HepG2 (cell line): ENCODE measurements around the gene USB1. TPM values are rescaled to one million over a fixed set of nuclear protein-coding genes. Genes with fewer than 3 reads are reported as not detected.
A peak's percentile ranks its signal among the peaks of the same experiment; 100 is the strongest.

Experiments used
- ATAC-seq: fragments of 200-7000 bp; cut with Tn5 transposase; 3 replicates; pipeline ENCODE4 v1.9.1; 2020; ENCODE audit warnings: mild to moderate bottlenecking, moderate library complexity
- BruUV-seq: library from RNA; stranded (reverse); fragments of 400-500 nt; replicated peaks from 2 replicates; lab custom pipeline; 2021; lab: Mats Ljungman, UMichigan
- CTCF ChIA-PET: fragments of 300-600 bp; formaldehyde crosslinking; extraction: SDS; loops from one replicate; lab custom pipeline; 2021; ENCODE audit warnings: low total read pairs, inconsistent platforms, low intra/inter-chr PET ratio; lab: Yijun Ruan, JAX
- POLR2A ChIA-PET: fragments of 350-600 bp; sonication (Branson Sonifier 250); formaldehyde crosslinking; loops from one replicate; lab custom pipeline; 2020; ENCODE audit warnings: antibody characterized with exemption, inconsistent platforms; lab: Yijun Ruan, JAX
- DNase-seq: peaks from one replicate; pipeline ENCODE4 v3.0.0-alpha.2; 2015; ENCODE audit warnings: low spot score
- FAIRE-seq: peaks from 3 replicates; lab custom pipeline; 2011; peaks lifted over from hg19 to GRCh38; lab: Jason Lieb, UNC
- H2AFZ ChIP-seq: one replicate; pipeline ENCODE4 v1.6.1; 2011; ENCODE audit warnings: low read length, inconsistent platforms
- H3K27ac ChIP-seq: fragments of 300-600 bp; 3 replicates; pipeline ENCODE4 v1.8.0; 2011; ENCODE audit warnings: mixed run types, mild to moderate bottlenecking, mixed read lengths, low read length, inconsistent platforms; ENCODE audit not compliant: insufficient read depth; ENCODE audit errors: extremely low read length
- H3K27me3 ChIP-seq, 2 experiments: fragments of 200-600 bp in 1 of 2; 2 replicates in 1 of 2; 3 replicates in 1 of 2; pipeline versions ENCODE4 v1.6.0 to v1.8.0; 2011; ENCODE audit warnings: low read length in 2 of 2, mild to moderate bottlenecking in 2 of 2, moderate library complexity in 2 of 2, inconsistent platforms in 1 of 2; ENCODE audit not compliant: insufficient read depth in 2 of 2, control insufficient read depth in 1 of 2
- H3K36me3 ChIP-seq, 2 experiments: fragments of 200-600 bp in 1 of 2; replicated peaks in 1 of 2; 2 replicates in 1 of 2; 3 replicates in 1 of 2; pipeline versions ENCODE4 v1.5.1 to v1.8.0; 2011; ENCODE audit warnings: low read length in 2 of 2, inconsistent platforms in 1 of 2; ENCODE audit not compliant: insufficient read depth in 2 of 2, control insufficient read depth in 1 of 2
- H3K4me1 ChIP-seq: 2 replicates; pipeline ENCODE4 v1.5.1; 2012; ENCODE audit warnings: low read length, inconsistent platforms; ENCODE audit not compliant: insufficient read depth
- H3K4me2 ChIP-seq: 2 replicates; pipeline ENCODE4 v1.6.0; 2011; ENCODE audit warnings: low read depth, low read length, inconsistent platforms
- H3K4me3 ChIP-seq, 3 experiments: fragments of 200-600 bp in 1 of 3; sonication (generic), shearing (Covaris generic) in 1 of 3; replicated peaks in 1 of 3; 2 replicates each; pipeline ENCODE4 v1.5.1; 2011 to 2016; ENCODE audit warnings: low read length in 3 of 3, inconsistent platforms in 2 of 3, low read depth in 2 of 3, mild to moderate bottlenecking in 2 of 3, control low read depth in 1 of 3, mixed read lengths in 1 of 3; ENCODE audit not compliant: insufficient read depth in 1 of 3
- H3K79me2 ChIP-seq: one replicate; pipeline ENCODE4 v1.6.1; 2011; ENCODE audit warnings: low read length, inconsistent platforms; ENCODE audit not compliant: insufficient read depth
- H3K9ac ChIP-seq: 2 replicates; pipeline ENCODE4 v1.6.0; 2011; ENCODE audit warnings: mild to moderate bottlenecking, low read depth, low read length, inconsistent platforms; ENCODE audit not compliant: insufficient read depth
- H3K9me3 ChIP-seq: 2 replicates; pipeline ENCODE4 v1.5.1; 2012; ENCODE audit warnings: mild to moderate bottlenecking, low read length
- H4K20me1 ChIP-seq: 2 replicates; pipeline ENCODE4 v1.6.0; 2011; ENCODE audit warnings: inconsistent platforms, mild to moderate bottlenecking, low read length, moderate library complexity; ENCODE audit not compliant: insufficient read depth
- ATF1 ChIP-seq: IDR thresholded peaks from 2 replicates; pipeline ENCODE4 v1.6.1; 2016; ENCODE audit warnings: mild to moderate bottlenecking, control low read depth
- CCDC6 ChIP-seq: sonication (generic); formaldehyde crosslinking; IDR thresholded peaks from 2 replicates; pipeline ENCODE4 v1.8.1; 2022; ENCODE audit warnings: mild to moderate bottlenecking, missing genetic modification reagents, moderate library complexity
- ETV5 ChIP-seq: IDR thresholded peaks from 2 replicates; pipeline ENCODE4 v1.6.1; 2018; ENCODE audit warnings: missing biosample characterization, missing genetic modification reagents, inconsistent platforms, borderline replicate concordance
- FOXJ3 ChIP-seq: sonication (generic); formaldehyde crosslinking; IDR thresholded peaks from 2 replicates; pipeline ENCODE4 v1.4.0; 2020; ENCODE audit warnings: missing genetic modification reagents, mild to moderate bottlenecking, borderline replicate concordance
- KLF9 ChIP-seq: IDR thresholded peaks from 2 replicates; pipeline ENCODE4 v1.6.1; 2016; ENCODE audit warnings: low read depth
- MBNL3 ChIP-seq: fragments of 250-450 bp; sonication (Bioruptor Pico); conservative IDR thresholded peaks from 2 replicates; pipeline ENCODE4 v1.8.0; 2022; ENCODE audit warnings: mild to moderate bottlenecking, inconsistent platforms
- SAP130 ChIP-seq: IDR thresholded peaks from 2 replicates; pipeline ENCODE4 v1.6.1; 2016; ENCODE audit warnings: low read depth
- SMC3 ChIP-seq: IDR thresholded peaks from 2 replicates; pipeline ENCODE4 v1.6.1; 2011; ENCODE audit warnings: low read length, improper control_type of control experiment
- STAG1 ChIP-seq: sonication (generic); formaldehyde crosslinking; IDR thresholded peaks from 2 replicates; pipeline ENCODE4 v1.4.0; 2020; ENCODE audit warnings: missing genetic modification reagents
- XRCC5 ChIP-seq: fragments of 200-400 bp; formaldehyde crosslinking; optimal IDR thresholded peaks from 2 replicates; pipeline ENCODE3; 2017; ENCODE audit warnings: mild to moderate bottlenecking, low read length
- ZFX ChIP-seq: sonication (generic); formaldehyde crosslinking; IDR thresholded peaks from 2 replicates; pipeline ENCODE4 v1.4.0; 2020; ENCODE audit warnings: mild to moderate bottlenecking, low read depth, missing genetic modification reagents, moderate library complexity
- ZFY ChIP-seq: sonication (generic); formaldehyde crosslinking; IDR thresholded peaks from 2 replicates; pipeline ENCODE4 v1.4.0; 2020; ENCODE audit warnings: missing genetic modification reagents
- ZNF629 ChIP-seq: sonication (generic); formaldehyde crosslinking; conservative IDR thresholded peaks from 2 replicates; pipeline ENCODE4 v1.5.0; 2020; ENCODE audit warnings: missing genetic modification reagents
- ZNF678 ChIP-seq: sonication (generic); formaldehyde crosslinking; IDR thresholded peaks from 2 replicates; pipeline ENCODE4 v1.4.0; 2020; ENCODE audit warnings: mild to moderate bottlenecking, missing genetic modification reagents
- ZSCAN30 ChIP-seq: sonication (generic); formaldehyde crosslinking; IDR thresholded peaks from 2 replicates; pipeline ENCODE4 v1.5.0; 2020; ENCODE audit warnings: mild to moderate bottlenecking, missing genetic modification reagents
- WGBS: methylation state at CpG from one replicate; pipeline ENCODE4 v1.1.6; 2017; ENCODE audit warnings: low lambda C conversion rate; 5-methylcytosine and 5-hydroxymethylcytosine counted together
- in situ Hi-C: cut with HindIII; loops from 2 replicates; pipeline ENCODE4 v1.10.0; 2017; ENCODE audit warnings: low pct_unique_long_range_greater_than_20kb; ENCODE audit not compliant: extremely low pct_ligation_motif_present
- intact Hi-C: fragments of 100-400 bp; cut with micrococcal nuclease; formaldehyde crosslinking; loops from one replicate; pipeline ENCODE4 v1.10.0; 2022; ENCODE audit not compliant: unreplicated experiment
- polyA plus RNA-seq, 8 experiments: library from polyadenylated mRNA; depleted of rRNA in 3 of 8; stranded (reverse) in 7 of 8; unstranded in 1 of 8; fragments of >200 nt; fragmentation: Illumina TruSeq in 4 of 8; extraction: Trizol in 4 of 8; gene quantifications; 2 replicates each; pipeline versions ENCODE4 v1.2.1 to v1.2.3, GENCODE V29; 2011 to 2016; ENCODE audit warnings: low read depth in 4 of 8, missing spikeins in 1 of 8, mixed read lengths in 1 of 8; ENCODE audit not compliant: insufficient read depth in 1 of 8
- total RNA-seq, 5 experiments: library from RNA; depleted of rRNA; stranded (reverse); fragments of >200 nt; fragmentation: Illumina TruSeq; extraction: Trizol; gene quantifications; 2 replicates each; pipeline ENCODE4 v1.2.3, GENCODE V29; 2016; ENCODE audit warnings: low read depth in 1 of 5
- TF ChIP-seq, protein P1 (sequence below): sonication (generic); formaldehyde crosslinking; conservative IDR thresholded peaks from 2 replicates; pipeline ENCODE4 v1.5.0; 2020; ENCODE audit warnings: missing genetic modification reagents
- TF ChIP-seq, protein P2 (sequence below): sonication (generic); formaldehyde crosslinking; IDR thresholded peaks from 2 replicates; pipeline ENCODE4 v1.5.0; 2020; ENCODE audit warnings: mild to moderate bottlenecking, missing genetic modification reagents, moderate library complexity

Gene USB1
- total and polyA plus RNA-seq, 2 of the 13 experiments (the other 11 are each of a cell fraction or from before 2014, with no cell fraction given): 16.7 to 65.4 TPM

DNA sequence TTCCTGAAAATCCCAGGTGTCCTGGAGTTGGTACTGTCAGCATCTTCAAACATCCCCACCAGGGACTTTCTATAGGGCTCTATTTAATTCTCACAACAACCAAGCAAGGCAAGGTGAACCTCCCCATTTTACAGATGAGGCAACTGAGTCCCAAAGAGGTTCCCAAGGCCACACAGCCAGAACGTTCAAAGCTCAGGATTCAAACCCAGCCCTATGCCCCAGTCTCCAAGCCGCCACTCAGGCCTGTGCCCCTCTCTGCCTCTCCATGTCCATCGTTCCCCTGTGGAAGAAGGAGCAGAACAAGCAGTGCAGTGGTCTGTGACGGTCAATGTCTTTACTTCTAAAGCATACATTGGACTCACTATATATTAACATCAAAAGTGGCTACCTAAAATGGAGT lies 6.8 kb upstream of the USB1 start:
- in situ Hi-C loops: no loop called here
- peaks cover 10% of the 10 kb centered on the region for H3K4me1 ChIP-seq
- WGBS: 93% methylated on average over 4 of the region's 4 CpGs
- H2AFZ ChIP-seq: no peak overlapping the region
- intact Hi-C loops: no loop called here
- no peak overlapping the region for H3K4me3 ChIP-seq
- ChIA-PET CTCF (interaction anchor here (1.8 kb wide), 1 partner anchor 95 kb away, joined by 5 read pairs; no protein-coding TSS in a partner anchor), POLR2A (no interaction called here)
- FAIRE-seq (no peak), ATAC-seq (no peak), DNase-seq (no peak)
- no peak overlapping the region for H3K4me2 ChIP-seq
- no peak overlapping the region for H3K9ac ChIP-seq
- H4K20me1 ChIP-seq: no peaks in the 10 kb centered on the region
- TF ChIP-seq CCDC6 (CRISPR knock-in tag) (0 out of 2 replicates have a peak, but pooled peaks have one; percentile 26), FOXJ3 (no peak), ZNF629 (peak; percentile 83), ATF1 (no peak)
- no peaks in the 10 kb centered on the region for H3K9me3 ChIP-seq
- H3K27me3 ChIP-seq: peaks cover 2 to 4% of the 10 kb centered on the region in 2 experiments; a peak in 1 of 5 replicates
- H3K79me2 ChIP-seq: no peaks in the 10 kb centered on the region
- H3K27ac ChIP-seq: no peak overlapping the region
- no TSS peak for BruUV-seq
- peaks cover 9 to 19% of the 10 kb centered on the region in 2 experiments; a peak in 4 of 5 replicates for H3K36me3 ChIP-seq

DNA sequence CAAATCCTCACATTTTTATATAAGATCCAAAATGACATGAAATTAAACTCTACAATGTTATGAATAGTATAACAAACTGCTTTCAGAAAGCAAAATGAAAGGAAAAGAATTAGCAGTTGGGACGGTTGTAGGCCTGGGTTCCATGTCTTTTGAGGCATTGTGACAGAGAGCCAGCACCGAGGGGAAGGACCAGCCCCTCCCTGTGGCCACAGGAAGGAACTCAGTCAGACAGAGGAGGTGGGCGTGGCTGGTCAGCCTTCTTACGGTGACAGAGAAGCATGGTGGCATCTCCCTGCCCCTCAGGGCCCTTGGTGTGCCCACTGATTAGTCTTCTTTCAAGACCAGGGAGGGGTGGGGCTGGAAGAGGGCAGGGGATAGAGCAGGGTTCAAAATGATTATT lies 6.4 kb upstream of the USB1 start:
- ChIA-PET POLR2A (no interaction called here), CTCF (interaction anchor here (1.8 kb wide), 1 partner anchor 96 kb away, joined by 5 read pairs; no protein-coding TSS in a partner anchor)
- no TSS peak for BruUV-seq
- Histone ChIP-seq H3K4me2 (no peak overlapping the region), H3K27ac (no peak overlapping the region), H3K4me1 (peaks cover 14% of the 10 kb centered on the region), H2AFZ (no peak overlapping the region), H3K9me3 (no peaks in the 10 kb centered on the region), H4K20me1 (no peaks in the 10 kb centered on the region), H3K27me3 (peaks cover 2 to 4% of the 10 kb centered on the region in 2 experiments; a peak in 2 of 5 replicates), H3K4me3 (no peak overlapping the region), H3K79me2 (peaks cover 4% of the 10 kb centered on the region), H3K9ac (no peak overlapping the region), H3K36me3 (peaks cover 9 to 19% of the 10 kb centered on the region in 2 experiments; a peak in 4 of 5 replicates)
- peak; percentile 40 for FAIRE-seq
- intact Hi-C loops (no loop called here), in situ Hi-C loops (no loop called here)
- TF ChIP-seq KLF9 (CRISPR knock-in tag) (peak; percentile 95), MBNL3 (CRISPR knock-in tag) (no peak), ZFY (CRISPR knock-in tag) (0 out of 2 replicates have a peak, but pooled peaks have one; percentile 23), ZFX (0 out of 2 replicates have a peak, but pooled peaks have one; percentile 15), ETV5 (0 out of 2 replicates have a peak, but pooled peaks have one; percentile 37), XRCC5 (peak; percentile 23), SAP130 (CRISPR knock-in tag) (peak; percentile 48; the same call in 1 of the 2 replicates), ZSCAN30 (CRISPR knock-in tag) (no peak), SMC3 (peak; percentile 59), ZNF678 (CRISPR knock-in tag) (no peak), STAG1 (CRISPR knock-in tag) (peak; percentile 57)
- TF ChIP-seq, protein P1, sequence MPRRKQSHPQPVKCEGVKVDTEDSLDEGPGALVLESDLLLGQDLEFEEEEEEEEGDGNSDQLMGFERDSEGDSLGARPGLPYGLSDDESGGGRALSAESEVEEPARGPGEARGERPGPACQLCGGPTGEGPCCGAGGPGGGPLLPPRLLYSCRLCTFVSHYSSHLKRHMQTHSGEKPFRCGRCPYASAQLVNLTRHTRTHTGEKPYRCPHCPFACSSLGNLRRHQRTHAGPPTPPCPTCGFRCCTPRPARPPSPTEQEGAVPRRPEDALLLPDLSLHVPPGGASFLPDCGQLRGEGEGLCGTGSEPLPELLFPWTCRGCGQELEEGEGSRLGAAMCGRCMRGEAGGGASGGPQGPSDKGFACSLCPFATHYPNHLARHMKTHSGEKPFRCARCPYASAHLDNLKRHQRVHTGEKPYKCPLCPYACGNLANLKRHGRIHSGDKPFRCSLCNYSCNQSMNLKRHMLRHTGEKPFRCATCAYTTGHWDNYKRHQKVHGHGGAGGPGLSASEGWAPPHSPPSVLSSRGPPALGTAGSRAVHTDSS (CRISPR knock-in tag): no peak
- TF ChIP-seq, protein P2, sequence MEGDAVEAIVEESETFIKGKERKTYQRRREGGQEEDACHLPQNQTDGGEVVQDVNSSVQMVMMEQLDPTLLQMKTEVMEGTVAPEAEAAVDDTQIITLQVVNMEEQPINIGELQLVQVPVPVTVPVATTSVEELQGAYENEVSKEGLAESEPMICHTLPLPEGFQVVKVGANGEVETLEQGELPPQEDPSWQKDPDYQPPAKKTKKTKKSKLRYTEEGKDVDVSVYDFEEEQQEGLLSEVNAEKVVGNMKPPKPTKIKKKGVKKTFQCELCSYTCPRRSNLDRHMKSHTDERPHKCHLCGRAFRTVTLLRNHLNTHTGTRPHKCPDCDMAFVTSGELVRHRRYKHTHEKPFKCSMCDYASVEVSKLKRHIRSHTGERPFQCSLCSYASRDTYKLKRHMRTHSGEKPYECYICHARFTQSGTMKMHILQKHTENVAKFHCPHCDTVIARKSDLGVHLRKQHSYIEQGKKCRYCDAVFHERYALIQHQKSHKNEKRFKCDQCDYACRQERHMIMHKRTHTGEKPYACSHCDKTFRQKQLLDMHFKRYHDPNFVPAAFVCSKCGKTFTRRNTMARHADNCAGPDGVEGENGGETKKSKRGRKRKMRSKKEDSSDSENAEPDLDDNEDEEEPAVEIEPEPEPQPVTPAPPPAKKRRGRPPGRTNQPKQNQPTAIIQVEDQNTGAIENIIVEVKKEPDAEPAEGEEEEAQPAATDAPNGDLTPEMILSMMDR (CRISPR knock-in tag): peak; percentile 63
- peak; percentile 42 for ATAC-seq
- 50% methylated on average over 4 of the region's 4 CpGs for WGBS
- DNase-seq: peak; percentile 44
